Right lobe of liver (tissue), 4 donors: ENCODE data around the gene FAM83F.

ENCODE experiments used
- POLR2A ChIP-seq: fragments of 450-650 bp; IDR thresholded peaks from one replicate; pipeline ENCODE4 v1.6.1; 2017; ENCODE audit warnings: antibody characterized with exemption, mild to moderate bottlenecking
- TF ChIP-seq, protein P1 (sequence below), 4 donors: fragments of 200-600 bp in 3 of 4; fragments of 450-650 bp in 1 of 4; IDR thresholded peaks; one replicate each; pipeline versions ENCODE4 v1.5.1 to v1.8.0; 2016 to 2022; ENCODE audit warnings: antibody characterized with exemption in 4 of 4, mild to moderate bottlenecking in 2 of 4
- donor health status: DM: no; HTN: no; CAD: no.
- donor health status: DM: no; HTN: no; CAD: no.
- donor health status: DM: no; HTN: yes; CAD: no.

DNA sequence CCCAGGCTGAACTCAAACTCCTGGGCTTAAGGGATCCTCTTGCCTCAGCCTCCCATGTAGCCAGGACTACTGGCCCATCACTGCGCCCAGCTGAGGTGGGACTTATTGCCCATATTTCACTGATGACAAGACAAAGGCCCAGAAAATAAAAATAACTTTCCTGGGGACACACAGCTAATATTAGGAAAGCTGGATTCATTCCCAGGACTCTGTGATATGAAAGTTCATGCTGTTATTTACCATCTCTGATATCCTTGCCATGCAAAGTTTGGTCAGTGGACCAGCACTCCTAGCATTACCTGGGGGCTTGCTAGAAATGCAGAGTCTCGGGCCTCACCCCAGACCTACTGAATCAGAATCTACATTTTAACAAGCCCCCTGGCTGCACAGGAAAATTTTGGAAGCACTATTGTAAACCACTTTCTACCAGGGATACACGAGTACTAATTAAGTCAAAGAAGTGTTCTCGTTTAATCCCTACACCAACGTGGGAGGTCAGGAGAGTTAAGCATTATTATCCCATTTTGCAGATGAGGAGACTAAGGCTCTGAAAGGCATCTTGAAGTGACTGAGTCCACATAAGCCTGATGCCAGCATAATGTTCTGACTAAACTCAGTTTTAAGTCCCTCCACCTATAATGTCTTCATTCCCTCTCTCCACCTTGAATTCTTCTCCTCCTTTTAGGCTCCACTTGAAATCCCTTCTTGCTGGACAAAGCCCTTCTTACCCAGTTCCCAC lies 2.5 kb upstream of the FAM83F start:
- TF ChIP-seq, protein P1, sequence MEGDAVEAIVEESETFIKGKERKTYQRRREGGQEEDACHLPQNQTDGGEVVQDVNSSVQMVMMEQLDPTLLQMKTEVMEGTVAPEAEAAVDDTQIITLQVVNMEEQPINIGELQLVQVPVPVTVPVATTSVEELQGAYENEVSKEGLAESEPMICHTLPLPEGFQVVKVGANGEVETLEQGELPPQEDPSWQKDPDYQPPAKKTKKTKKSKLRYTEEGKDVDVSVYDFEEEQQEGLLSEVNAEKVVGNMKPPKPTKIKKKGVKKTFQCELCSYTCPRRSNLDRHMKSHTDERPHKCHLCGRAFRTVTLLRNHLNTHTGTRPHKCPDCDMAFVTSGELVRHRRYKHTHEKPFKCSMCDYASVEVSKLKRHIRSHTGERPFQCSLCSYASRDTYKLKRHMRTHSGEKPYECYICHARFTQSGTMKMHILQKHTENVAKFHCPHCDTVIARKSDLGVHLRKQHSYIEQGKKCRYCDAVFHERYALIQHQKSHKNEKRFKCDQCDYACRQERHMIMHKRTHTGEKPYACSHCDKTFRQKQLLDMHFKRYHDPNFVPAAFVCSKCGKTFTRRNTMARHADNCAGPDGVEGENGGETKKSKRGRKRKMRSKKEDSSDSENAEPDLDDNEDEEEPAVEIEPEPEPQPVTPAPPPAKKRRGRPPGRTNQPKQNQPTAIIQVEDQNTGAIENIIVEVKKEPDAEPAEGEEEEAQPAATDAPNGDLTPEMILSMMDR (IDR thresholded peaks at IDR 0.05) = no peak
- no peak for TF ChIP-seq POLR2A
